Transverse colon (tissue), 4 donors: ENCODE measurements around the gene RCCD1. TPM values are rescaled to one million over a fixed set of nuclear protein-coding genes. Genes with fewer than 3 reads are reported as not detected.

Source experiments
- DNase-seq: peaks from one replicate; pipeline ENCODE4 v3.0.0-alpha.2; 2019
- H3K27ac ChIP-seq, 4 donors: fragments of 200-600 bp; sonication (generic); 2 replicates each; pipeline ENCODE4 v1.5.1; 2016 to 2018; ENCODE audit warnings: inconsistent platforms in 4 of 4
- H3K27me3 ChIP-seq: fragments of 200-600 bp; sonication (generic); 2 replicates; pipeline ENCODE4 v1.5.1; 2017; ENCODE audit warnings: inconsistent platforms
- H3K36me3 ChIP-seq, 4 donors: fragments of 200-600 bp; sonication (generic); 2 replicates each; pipeline ENCODE4 v1.5.1; 2017 to 2019; ENCODE audit warnings: inconsistent platforms in 4 of 4
- H3K4me1 ChIP-seq, 4 donors: fragments of 200-600 bp; sonication (generic); 2 replicates each; pipeline ENCODE4 v1.5.1; 2017 to 2020; ENCODE audit warnings: inconsistent platforms in 4 of 4
- H3K4me3 ChIP-seq, 4 donors: fragments of 200-600 bp; sonication (generic); 1 replicate in 1 of 4; 2 replicates in 3 of 4; pipeline versions ENCODE4 v1.5.1 to v1.6.1; 2017 to 2019; ENCODE audit warnings: inconsistent platforms in 4 of 4
- H3K9me3 ChIP-seq, 2 donors: fragments of 200-600 bp; sonication (generic); 2 replicates each; pipeline ENCODE4 v1.5.1; 2017 to 2019; ENCODE audit warnings: inconsistent platforms in 2 of 2
- CTCF ChIP-seq, 5 experiments: fragments of 200-600 bp in 3 of 5; fragments of 450-650 bp in 2 of 5; sonication (generic) in 3 of 5; IDR thresholded peaks; 1 replicate in 2 of 5; 2 replicates in 3 of 5; pipeline ENCODE4 v1.5.1; 2016 to 2017; ENCODE audit warnings: antibody characterized with exemption in 5 of 5, inconsistent platforms in 3 of 5, mild to moderate bottlenecking in 2 of 5, moderate library complexity in 1 of 5
- EP300 ChIP-seq: sonication (generic); formaldehyde crosslinking; IDR thresholded peaks from one replicate; pipeline ENCODE4 v1.6.1; 2017; ENCODE audit warnings: antibody characterized with exemption, low read depth
- POLR2A ChIP-seq: fragments of 450-650 bp; IDR thresholded peaks from one replicate; pipeline ENCODE4 v1.6.1; 2016; ENCODE audit warnings: antibody characterized with exemption, mild to moderate bottlenecking, moderate library complexity
- POLR2AphosphoS5 ChIP-seq, 3 donors: sonication (generic); formaldehyde crosslinking; IDR thresholded peaks; one replicate each; pipeline ENCODE4 v1.6.1; 2016; ENCODE audit warnings: antibody characterized with exemption in 3 of 3
- WGBS, 2 donors: methylation state at CpG; one replicate each; pipeline ENCODE4 v1.1.5; 2018; ENCODE audit warnings: low coverage in 1 of 2; 5-methylcytosine and 5-hydroxymethylcytosine counted together
- in situ Hi-C, 4 donors: fragments of 200-750 bp; cut with MboI; loops; one replicate each; pipeline versions ENCODE4 v1.15.0 to v1.15.1; 2017; ENCODE audit warnings: low sequenced_read_pairs in 3 of 4, low pct_ligation_motif_present in 1 of 4, low pct_unique_long_range_greater_than_20kb in 1 of 4
- intact Hi-C: fragments of 100-400 bp; cut with DNase I; formaldehyde crosslinking; loops from one replicate; pipeline ENCODE4 v1.15.1; 2023; ENCODE audit warnings: low total_unique reads
- total RNA-seq, 4 donors: library from RNA; depleted of rRNA; stranded (reverse); fragments of >200 nt; gene quantifications; one replicate each; pipeline ENCODE4 v1.1.0, GENCODE V29; 2016

The RCCD1 gene
- total RNA-seq, 4 donors from 2014 or later, result 13.1 to 438 (median 16.2) TPM

- 80 to 82% methylated on average over 1 of the region's 1 CpG for WGBS, 2 donors
- Histone ChIP-seq H3K4me3 (no peak overlapping the region), H3K36me3 (peaks cover 0 to 25% (median 10%) of the 10 kb centered on the region in 4 donors), H3K9me3 (no peaks in the 10 kb centered on the region), H3K4me1 (peaks cover 14 to 34% (median 24%) of the 10 kb centered on the region in 4 donors), H3K27me3 (no peaks in the 10 kb centered on the region), H3K27ac (no peak overlapping the region)
- in situ Hi-C loops (no loop called here), intact Hi-C loops (no loop called here)
- no peak for DNase-seq
- TF ChIP-seq POLR2AphosphoS5 (IDR thresholded peaks at IDR 0.05) (no peak), EP300 (no peak), POLR2A (no peak), CTCF (IDR thresholded peaks at IDR 0.05) (no peak)
Observed at GRCh38 chr15:90936823-90937222, 17.9 kb upstream of the RCCD1 start.

- peaks cover 0 to 38% (median 18%) of the 10 kb centered on the region in 4 donors for H3K36me3 ChIP-seq
- intact Hi-C loops, result no loop called here
Observed at GRCh38 chr15:90938261-90938660, 16.4 kb upstream of the RCCD1 start.

GRCh38 chr15:90939756-90940155 lies 14.9 kb upstream of the RCCD1 start:
- in situ Hi-C loops (no loop called here), intact Hi-C loops (no loop called here)
- DNase-seq, result no peak
- Histone ChIP-seq H3K27me3 (no peaks in the 10 kb centered on the region), H3K27ac (no peak overlapping the region), H3K9me3 (no peaks in the 10 kb centered on the region), H3K4me1 (peaks cover 4 to 16% (median 12%) of the 10 kb centered on the region in 4 donors), H3K36me3 (peaks cover 0 to 52% (median 27%) of the 10 kb centered on the region in 4 donors), H3K4me3 (no peak overlapping the region)
- 85% methylated on average over 7 of the region's 7 CpGs; no CpG with 5 or more reads in 1 of the 2 donors for WGBS, 2 donors
- no peak for TF ChIP-seq POLR2AphosphoS5 (IDR thresholded peaks at IDR 0.05)
- no peak for TF ChIP-seq EP300
- no peak for TF ChIP-seq CTCF (IDR thresholded peaks at IDR 0.05)
- no peak for TF ChIP-seq POLR2A

More at GRCh38 chr15:90938261-90938660, 16.4 kb upstream of the RCCD1 start:
- H3K4me3 ChIP-seq, result no peak overlapping the region
- in situ Hi-C loops, result no loop called here
- 93 to 100% methylated on average over 4 to 5 of the region's 5 CpGs for WGBS, 2 donors
- no peak for DNase-seq
- H3K4me1 ChIP-seq, result peaks cover 14 to 28% (median 23%) of the 10 kb centered on the region in 4 donors
- no peaks in the 10 kb centered on the region for H3K27me3 ChIP-seq
- no peak for TF ChIP-seq POLR2A
- TF ChIP-seq EP300, result no peak
- TF ChIP-seq POLR2AphosphoS5 (IDR thresholded peaks at IDR 0.05), result no peak
- no peak for TF ChIP-seq CTCF (IDR thresholded peaks at IDR 0.05)
- no peak overlapping the region for H3K27ac ChIP-seq
- H3K9me3 ChIP-seq, result no peaks in the 10 kb centered on the region

- peaks cover 0 to 58% (median 30%) of the 10 kb centered on the region in 4 donors for H3K36me3 ChIP-seq
- intact Hi-C loops, result no loop called here
- TF ChIP-seq POLR2AphosphoS5 (IDR thresholded peaks at IDR 0.05) (no peak), POLR2A (no peak), EP300 (no peak), CTCF (IDR thresholded peaks at IDR 0.05) (no peak)
Observed at GRCh38 chr15:90941038-90941437, 13.6 kb upstream of the RCCD1 start.

More at GRCh38 chr15:90941038-90941437, 13.6 kb upstream of the RCCD1 start:
- H3K4me1 ChIP-seq, result peaks cover 3 to 10% (median 7%) of the 10 kb centered on the region in 4 donors
- 98% methylated on average over 4 of the region's 4 CpGs; no CpG with 5 or more reads in 1 of the 2 donors for WGBS, 2 donors
- no peak overlapping the region for H3K27ac ChIP-seq
- in situ Hi-C loops, result no loop called here
- no peaks in the 10 kb centered on the region for H3K27me3 ChIP-seq
- no peaks in the 10 kb centered on the region for H3K9me3 ChIP-seq
- no peak for DNase-seq
- no peak overlapping the region for H3K4me3 ChIP-seq
